Neural progenitor cell (in vitro differentiated cells): Measurements from ENCODE around the gene TBCCD1. TPM values are rescaled to one million over a fixed set of nuclear protein-coding genes. Genes with fewer than 3 reads are reported as not detected.

Experiments
- DNase-seq: peaks from one replicate; pipeline ENCODE4 v3.0.0-alpha.2; 2016; ENCODE audit warnings: low spot score
- H2AFZ ChIP-seq: fragments of 200-600 bp; sonication (generic); replicated peaks from 2 replicates; pipeline ENCODE4 v1.6.1; 2016; ENCODE audit warnings: antibody characterized with exemption
- H3F3A ChIP-seq: fragments of 200-600 bp; sonication (generic); 2 replicates; pipeline ENCODE4 v1.6.1; 2016; ENCODE audit warnings: antibody characterized with exemption, low read depth
- H3K27ac ChIP-seq: fragments of 200-600 bp; sonication (generic); 2 replicates; pipeline ENCODE4 v1.5.1; 2016; ENCODE audit warnings: mild to moderate bottlenecking
- H3K27me3 ChIP-seq: fragments of 200-600 bp; sonication (generic); 2 replicates; pipeline ENCODE4 v1.6.1; 2016; ENCODE audit warnings: mild to moderate bottlenecking, moderate library complexity
- H3K36me3 ChIP-seq: fragments of 200-600 bp; sonication (generic); 2 replicates; pipeline ENCODE4 v1.5.1; 2016
- H3K4me1 ChIP-seq: fragments of 200-600 bp; sonication (generic); 2 replicates; pipeline ENCODE4 v1.6.1; 2016; ENCODE audit warnings: mixed run types
- H3K4me2 ChIP-seq: fragments of 200-600 bp; sonication (generic); 2 replicates; pipeline ENCODE4 v1.6.1; 2016
- H3K4me3 ChIP-seq: fragments of 200-600 bp; sonication (generic); 2 replicates; pipeline ENCODE4 v1.5.1; 2016
- H3K79me2 ChIP-seq: fragments of 200-600 bp; sonication (generic); 2 replicates; pipeline ENCODE4 v1.6.1; 2016; ENCODE audit warnings: low read depth
- H3K9ac ChIP-seq: fragments of 200-600 bp; sonication (generic); 2 replicates; pipeline ENCODE4 v1.6.1; 2016
- H3K9me3 ChIP-seq: fragments of 200-600 bp; sonication (generic); 2 replicates; pipeline ENCODE4 v1.5.1; 2016; ENCODE audit warnings: low read depth
- H4K20me1 ChIP-seq: fragments of 200-600 bp; sonication (generic); 2 replicates; pipeline ENCODE4 v1.6.1; 2016; ENCODE audit warnings: low read depth
- H3K27ac Mint-ChIP-seq: 3 replicates; pipeline ENCODE4 v1.8.0; 2021; ENCODE audit warnings: mixed read lengths
- H3K27me3 Mint-ChIP-seq: 2 replicates; pipeline ENCODE4 v1.8.0; 2022; ENCODE audit warnings: low read depth, mild to moderate bottlenecking, inconsistent platforms, moderate library complexity, mixed read lengths; ENCODE audit not compliant: insufficient read depth
- H3K36me3 Mint-ChIP-seq: 3 replicates; pipeline ENCODE4 v1.8.0; 2021; ENCODE audit warnings: mixed read lengths
- H3K4me1 Mint-ChIP-seq: 3 replicates; pipeline ENCODE4 v1.8.0; 2021; ENCODE audit warnings: mixed read lengths
- H3K4me3 Mint-ChIP-seq: 3 replicates; pipeline ENCODE4 v1.8.0; 2021; ENCODE audit warnings: mild to moderate bottlenecking, moderate library complexity, mixed read lengths
- H3K9me3 Mint-ChIP-seq: 3 replicates; pipeline ENCODE4 v1.8.0; 2020; ENCODE audit warnings: mixed read lengths
- CTCF ChIP-seq: fragments of 200-600 bp; sonication (generic); IDR thresholded peaks from 2 replicates; pipeline ENCODE4 v1.5.1; 2017; ENCODE audit warnings: antibody characterized with exemption, mild to moderate bottlenecking
- EZH2 ChIP-seq: fragments of 200-600 bp; sonication (generic); IDR thresholded peaks from 2 replicates; pipeline ENCODE4 v1.6.1; 2017; ENCODE audit warnings: antibody characterized with exemption, mild to moderate bottlenecking, moderate library complexity
- EZH2phosphoT487 ChIP-seq: fragments of 200-600 bp; sonication (generic); IDR thresholded peaks from 2 replicates; pipeline ENCODE4 v1.6.1; 2017; ENCODE audit warnings: antibody characterized with exemption
- total RNA-seq: library from RNA; depleted of rRNA; stranded (reverse); fragments of >200 nt; gene quantifications from 2 replicates; pipeline ENCODE4 v1.2.3, GENCODE V29; 2015; ENCODE audit warnings: low replicate concordance

Gene TBCCD1
- total RNA-seq, 1 donor from 2014 or later = 21.1 TPM

- Mint-ChIP-seq H3K27ac (peak overlapping the region; percentile 35), H3K4me3 (no peak overlapping the region), H3K4me1 (peaks cover 53% of the 10 kb centered on the region), H3K9me3 (no peaks in the 10 kb centered on the region), H3K27me3 (peaks cover 24% of the 10 kb centered on the region), H3K36me3 (no peaks in the 10 kb centered on the region)
- Histone ChIP-seq H3K9ac (no peak overlapping the region), H3K4me2 (no peak overlapping the region), H4K20me1 (no peaks in the 10 kb centered on the region), H3K27me3 (no peaks in the 10 kb centered on the region), H3K9me3 (no peaks in the 10 kb centered on the region), H3K36me3 (no peaks in the 10 kb centered on the region), H3K4me1 (peaks cover 12% of the 10 kb centered on the region), H3K4me3 (no peak overlapping the region), H3K27ac (no peak overlapping the region), H2AFZ (no peak overlapping the region), H3K79me2 (no peaks in the 10 kb centered on the region), H3F3A (no peaks in the 10 kb centered on the region)
- no peak for DNase-seq
- TF ChIP-seq CTCF (no peak), EZH2phosphoT487 (no peak), EZH2 (no peak)
Observed at GRCh38 chr3:186510374-186511079, 56.6 kb downstream of the TBCCD1 start.

GRCh38 chr3:186509423-186509822 is 57.7 kb downstream of the TBCCD1 start:
- Histone ChIP-seq H3F3A (no peaks in the 10 kb centered on the region), H3K4me3 (no peak overlapping the region), H2AFZ (no peak overlapping the region), H3K27me3 (no peaks in the 10 kb centered on the region), H3K9ac (no peak overlapping the region), H3K4me1 (peaks cover 12% of the 10 kb centered on the region), H3K36me3 (no peaks in the 10 kb centered on the region), H3K27ac (no peak overlapping the region), H4K20me1 (no peaks in the 10 kb centered on the region), H3K4me2 (no peak overlapping the region), H3K79me2 (no peaks in the 10 kb centered on the region), H3K9me3 (no peaks in the 10 kb centered on the region)
- TF ChIP-seq EZH2phosphoT487 (no peak), EZH2 (no peak)
- no peak for DNase-seq
- Mint-ChIP-seq H3K9me3 (no peaks in the 10 kb centered on the region), H3K36me3 (no peaks in the 10 kb centered on the region), H3K27ac (peak overlapping the region; percentile 13), H3K4me3 (no peak overlapping the region), H3K27me3 (peaks cover 23% of the 10 kb centered on the region), H3K4me1 (peaks cover 59% of the 10 kb centered on the region)

- H3K9me3 Mint-ChIP-seq = peaks cover 3% of the 10 kb centered on the region
- peaks cover 29% of the 10 kb centered on the region for H3K4me1 ChIP-seq
Observed at GRCh38 chr3:186506857-186507256, 60.3 kb downstream of the TBCCD1 start.

More at GRCh38 chr3:186506857-186507256, 60.3 kb downstream of the TBCCD1 start:
- H3K4me3 ChIP-seq = no peak overlapping the region
- Mint-ChIP-seq H3K4me1 (peaks cover 65% of the 10 kb centered on the region), H3K36me3 (no peaks in the 10 kb centered on the region), H3K27me3 (peaks cover 22% of the 10 kb centered on the region), H3K27ac (no peak overlapping the region), H3K4me3 (peak overlapping the region; percentile 17)
- H4K20me1 ChIP-seq = no peaks in the 10 kb centered on the region
- DNase-seq = no peak
- H3K27me3 ChIP-seq = no peaks in the 10 kb centered on the region
- no peaks in the 10 kb centered on the region for H3K36me3 ChIP-seq
- H3K79me2 ChIP-seq = no peaks in the 10 kb centered on the region
- no peak overlapping the region for H2AFZ ChIP-seq
- no peak overlapping the region for H3K4me2 ChIP-seq
- H3F3A ChIP-seq = peaks cover 16% of the 10 kb centered on the region
- H3K9ac ChIP-seq = no peak overlapping the region
- TF ChIP-seq EZH2phosphoT487 = no peak
- no peak for TF ChIP-seq EZH2
- no peak for TF ChIP-seq CTCF
- no peak overlapping the region for H3K27ac ChIP-seq
- no peaks in the 10 kb centered on the region for H3K9me3 ChIP-seq
